Stomach smooth muscle (tissue), 2 donors: Measurements from ENCODE around the gene F2RL1.
"Not testable (repeated sequence)": the region's sequence is repeated elsewhere in the genome, so short reads cannot be mapped to it uniquely, and the experiment has no call there.

ENCODE experiments used
- H3K27ac ChIP-seq: one replicate; pipeline ENCODE4 v1.7.0; 2013; ENCODE audit warnings: mild to moderate bottlenecking, low read length, inconsistent platforms
- H3K27me3 ChIP-seq, 2 donors: one replicate each; pipeline ENCODE4 v1.7.0; 2013; ENCODE audit warnings: low read length in 2 of 2; ENCODE audit not compliant: insufficient read depth in 2 of 2, control insufficient read depth in 1 of 2
- H3K36me3 ChIP-seq, 2 donors: one replicate each; pipeline ENCODE4 v1.7.0; 2013; ENCODE audit warnings: low read length in 2 of 2; ENCODE audit not compliant: control insufficient read depth in 2 of 2, insufficient read depth in 2 of 2
- H3K4me1 ChIP-seq: one replicate; pipeline ENCODE4 v1.7.0; 2013; ENCODE audit warnings: low read length; ENCODE audit not compliant: control insufficient read depth, insufficient read depth
- H3K4me3 ChIP-seq, 2 donors: one replicate each; pipeline ENCODE4 v1.7.0; 2013; ENCODE audit warnings: low read length in 2 of 2
- H3K9ac ChIP-seq, 2 donors: one replicate each; pipeline ENCODE4 v1.7.0; 2013; ENCODE audit warnings: low read length in 2 of 2, mild to moderate bottlenecking in 1 of 2
- H3K9me3 ChIP-seq, 2 donors: one replicate each; pipeline ENCODE4 v1.7.0; 2013; ENCODE audit warnings: low read length in 2 of 2; ENCODE audit not compliant: control insufficient read depth in 2 of 2
- donor health status: healthy.
- donor health status: Pancreatic carcinoma.

The F2RL1 gene, protein sequence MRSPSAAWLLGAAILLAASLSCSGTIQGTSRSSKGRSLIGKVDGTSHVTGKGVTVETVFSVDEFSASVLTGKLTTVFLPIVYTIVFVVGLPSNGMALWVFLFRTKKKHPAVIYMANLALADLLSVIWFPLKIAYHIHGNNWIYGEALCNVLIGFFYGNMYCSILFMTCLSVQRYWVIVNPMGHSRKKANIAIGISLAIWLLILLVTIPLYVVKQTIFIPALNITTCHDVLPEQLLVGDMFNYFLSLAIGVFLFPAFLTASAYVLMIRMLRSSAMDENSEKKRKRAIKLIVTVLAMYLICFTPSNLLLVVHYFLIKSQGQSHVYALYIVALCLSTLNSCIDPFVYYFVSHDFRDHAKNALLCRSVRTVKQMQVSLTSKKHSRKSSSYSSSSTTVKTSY

DNA sequence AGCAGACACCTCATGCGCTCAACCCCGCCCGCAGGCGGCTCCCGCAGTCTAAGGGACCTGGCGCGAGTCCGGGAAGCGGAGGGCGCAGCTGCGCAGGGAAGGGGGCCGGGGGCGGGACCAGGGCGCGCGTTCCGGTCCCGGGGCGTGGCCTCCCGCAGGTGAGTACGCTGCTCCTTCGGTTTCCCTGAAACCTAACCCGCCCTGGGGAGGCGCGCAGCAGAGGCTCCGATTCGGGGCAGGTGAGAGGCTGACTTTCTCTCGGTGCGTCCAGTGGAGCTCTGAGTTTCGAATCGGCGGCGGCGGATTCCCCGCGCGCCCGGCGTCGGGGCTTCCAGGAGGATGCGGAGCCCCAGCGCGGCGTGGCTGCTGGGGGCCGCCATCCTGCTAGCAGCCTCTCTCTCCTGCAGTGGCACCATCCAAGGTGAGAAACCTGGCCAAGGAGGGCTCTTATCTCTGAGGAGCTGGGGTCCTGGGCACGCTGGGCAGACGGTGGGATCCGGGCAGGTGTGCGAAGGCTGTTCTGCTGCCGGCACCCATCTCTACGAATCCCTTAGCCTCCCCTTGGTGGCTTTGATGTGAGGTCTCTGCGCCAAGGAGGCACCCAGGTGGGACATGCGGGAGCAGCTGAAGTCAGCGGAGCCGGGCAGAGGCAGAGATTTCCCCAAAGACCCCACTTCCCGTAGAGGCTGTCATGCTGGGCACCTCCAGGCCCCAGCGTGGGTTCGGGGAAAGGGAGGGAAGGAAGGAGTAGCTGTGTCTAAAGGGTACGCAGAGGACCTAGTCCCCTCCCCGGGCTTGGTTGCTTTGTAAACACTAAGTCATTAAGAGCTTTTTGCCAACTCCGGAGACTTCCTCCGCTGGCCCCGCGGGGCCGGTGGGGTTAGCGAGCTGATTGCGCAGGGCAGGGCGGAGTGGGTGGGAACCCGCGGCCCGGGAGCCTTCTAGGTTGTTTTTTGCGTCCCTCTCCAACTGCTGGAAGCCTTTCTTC, at the start of gene F2RL1:
TSS of gene F2RL1 (plus strand) at position 187 of the 988 bp plus-strand sequence. CDS start at position 340, 153 bp downstream.
- Histone ChIP-seq H3K4me3 (peak within 1 kb of the TSS; percentile 22 to 64), H3K9me3 (no peaks in the 10 kb centered on the region), H3K4me1 (peaks cover 8% of the 10 kb centered on the region), H3K27ac (no peak within 1 kb of the TSS), H3K27me3 (peaks cover 13 to 23% of the 10 kb centered on the region in 2 donors), H3K9ac (no peak within 1 kb of the TSS), H3K36me3 (no peaks in the 10 kb centered on the region)

DNA sequence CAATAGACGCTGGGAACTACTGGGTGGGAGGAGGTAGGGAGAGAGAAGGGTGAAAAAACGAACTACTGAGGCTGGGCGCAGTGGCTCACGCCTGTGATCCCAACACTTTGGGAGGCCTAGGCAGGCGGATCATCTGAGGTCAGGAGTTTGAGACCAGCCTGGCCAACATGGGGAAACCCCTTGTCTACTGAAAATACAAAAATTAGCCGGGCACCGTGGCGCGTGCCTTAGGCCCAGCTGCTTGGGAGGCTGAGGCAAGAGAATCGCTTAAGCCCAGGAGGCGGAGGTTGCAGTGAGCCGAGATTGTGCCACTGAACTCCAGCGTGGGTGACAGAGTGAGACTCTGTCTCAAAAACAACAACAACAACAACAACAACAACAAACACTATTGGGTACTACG, 47.8 kb upstream of the F2RL1 start:
- not testable (repeated sequence) for H3K4me3 ChIP-seq, H3K27me3 ChIP-seq, H3K27ac ChIP-seq, H3K36me3 ChIP-seq, H3K4me1 ChIP-seq, H3K9ac ChIP-seq, H3K9me3 ChIP-seq

DNA sequence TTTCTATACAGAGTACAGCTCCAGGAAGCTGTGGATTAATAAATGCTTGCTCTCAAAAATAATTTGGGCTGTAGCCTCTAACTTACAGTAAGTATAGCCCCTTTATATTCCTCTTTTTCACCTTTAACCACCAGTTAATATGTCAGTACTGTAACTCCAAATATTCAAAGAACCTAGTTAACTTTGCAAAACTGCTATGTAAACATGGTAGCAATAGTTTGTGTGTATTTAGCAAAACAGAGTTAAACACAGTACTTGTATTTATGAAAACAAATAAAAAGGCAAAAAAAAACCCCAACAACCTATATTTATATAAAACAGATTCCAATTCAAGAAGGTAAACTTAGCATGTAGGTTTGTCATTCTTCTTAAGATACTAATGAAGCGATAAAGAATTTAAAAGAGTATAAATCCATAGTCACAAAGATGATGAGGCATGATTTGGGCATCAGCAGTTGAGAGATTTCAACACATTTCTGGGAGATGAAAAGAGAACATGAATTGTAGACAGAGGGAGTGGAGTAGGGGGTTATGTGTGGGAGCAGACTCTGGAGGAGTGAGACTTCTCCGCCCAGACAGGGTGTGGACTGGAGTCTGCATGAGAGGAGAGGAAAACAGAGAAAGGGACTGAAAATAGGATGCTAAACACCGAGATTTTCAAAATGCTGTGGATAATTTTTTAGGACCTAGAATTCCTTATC, 47.0 kb upstream of the F2RL1 start:
- no peak overlapping the region for H3K9ac ChIP-seq
- no peaks in the 10 kb centered on the region for H3K27me3 ChIP-seq
- no peak overlapping the region for H3K27ac ChIP-seq
- H3K4me3 ChIP-seq: no peak overlapping the region
- no peaks in the 10 kb centered on the region for H3K4me1 ChIP-seq
- no peaks in the 10 kb centered on the region for H3K9me3 ChIP-seq
- no peaks in the 10 kb centered on the region for H3K36me3 ChIP-seq

DNA sequence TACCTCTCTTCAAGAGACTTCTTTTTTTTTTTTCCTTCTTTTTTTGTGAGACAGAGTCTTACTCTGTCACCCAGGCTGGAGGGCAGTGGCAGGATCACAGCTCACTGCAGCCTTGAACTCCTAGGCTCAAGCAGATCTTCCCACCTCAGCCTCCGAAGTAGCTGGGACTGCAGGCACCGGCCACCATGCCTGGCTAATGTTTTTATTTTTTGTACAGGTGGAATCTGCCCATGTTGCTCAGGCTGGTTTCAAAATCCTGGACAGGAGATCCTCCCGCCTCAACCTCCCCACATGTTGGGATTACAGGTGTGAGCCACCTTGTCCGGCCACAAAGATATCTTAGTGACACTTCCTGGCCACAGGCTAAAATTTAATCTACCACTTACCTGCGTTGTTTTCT, 42.9 kb upstream of the F2RL1 start:
- H3K9me3 ChIP-seq: no peaks in the 10 kb centered on the region
- H3K4me1 ChIP-seq: no peaks in the 10 kb centered on the region
- H3K36me3 ChIP-seq: no peaks in the 10 kb centered on the region
- H3K27me3 ChIP-seq: no peaks in the 10 kb centered on the region
- H3K4me3 ChIP-seq: no peak overlapping the region
- H3K9ac ChIP-seq: no peak overlapping the region
- no peak overlapping the region for H3K27ac ChIP-seq

DNA sequence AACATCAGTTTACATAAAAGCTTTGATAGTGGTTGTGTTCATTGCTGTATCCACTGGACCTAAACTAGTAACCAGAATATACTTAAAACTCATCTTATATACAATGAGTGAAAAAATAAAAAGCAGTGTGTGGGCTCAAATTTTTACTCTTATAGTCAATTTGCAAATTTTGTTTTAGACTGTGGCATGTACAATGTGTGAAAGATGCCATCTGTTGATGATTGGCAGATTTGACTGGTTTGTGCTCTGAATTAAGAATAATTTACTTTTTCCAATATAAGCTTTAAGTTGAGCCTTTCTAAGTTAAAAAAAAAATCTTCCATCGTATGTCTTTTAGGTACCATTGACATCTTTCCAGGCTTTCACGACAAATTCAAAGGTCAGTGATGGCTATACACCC, 42.4 kb upstream of the F2RL1 start:
- no peaks in the 10 kb centered on the region for H3K9me3 ChIP-seq
- H3K27ac ChIP-seq: no peak overlapping the region
- H3K9ac ChIP-seq: no peak overlapping the region
- H3K36me3 ChIP-seq: no peaks in the 10 kb centered on the region
- no peaks in the 10 kb centered on the region for H3K4me1 ChIP-seq
- no peaks in the 10 kb centered on the region for H3K27me3 ChIP-seq
- H3K4me3 ChIP-seq: no peak overlapping the region

DNA sequence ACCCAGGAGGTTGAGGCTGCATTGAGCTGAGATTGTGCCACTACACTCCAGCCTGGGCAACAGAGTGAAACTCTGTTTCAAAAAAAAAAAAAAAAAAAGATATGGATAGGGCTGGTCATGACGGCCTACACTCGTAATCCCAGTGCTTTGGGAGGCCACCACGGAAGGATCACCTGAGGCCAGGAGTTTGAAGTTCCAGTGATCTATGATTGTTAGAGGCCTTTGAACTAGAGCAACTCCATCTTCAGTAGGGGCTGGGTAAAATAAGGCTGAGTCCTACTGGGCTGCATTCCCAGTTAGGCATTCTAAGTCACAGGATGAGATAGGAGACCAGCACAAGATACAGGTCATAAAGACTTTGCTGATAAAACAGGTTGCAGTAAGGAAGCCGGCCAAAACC, 38.2 kb upstream of the F2RL1 start:
- H3K9me3 ChIP-seq: not testable (repeated sequence)

DNA sequence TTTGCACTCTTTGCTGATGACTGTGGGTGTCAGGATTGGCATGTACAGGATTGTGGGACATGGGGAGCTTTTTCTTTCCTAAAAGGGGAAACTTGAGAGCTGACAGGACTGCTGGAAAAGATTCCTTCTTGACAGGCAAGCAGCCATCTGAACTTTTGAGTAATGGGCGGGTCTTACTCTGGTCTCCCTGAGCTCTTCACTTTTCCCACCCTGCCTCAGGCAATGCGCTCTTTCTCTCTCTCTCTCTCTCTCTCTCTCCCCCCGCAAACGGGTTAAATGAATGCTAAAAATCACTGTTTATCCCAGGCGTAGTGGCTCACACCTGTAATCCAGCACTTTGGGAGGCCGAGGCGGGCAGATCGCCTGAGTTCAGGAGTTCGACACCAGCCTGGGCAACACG, 37.1 kb upstream of the F2RL1 start:
- no peak overlapping the region for H3K9ac ChIP-seq
- H3K36me3 ChIP-seq: no peaks in the 10 kb centered on the region
- H3K27ac ChIP-seq: no peak overlapping the region
- H3K9me3 ChIP-seq: no peaks in the 10 kb centered on the region
- H3K27me3 ChIP-seq: no peaks in the 10 kb centered on the region
- H3K4me3 ChIP-seq: no peak overlapping the region
- H3K4me1 ChIP-seq: no peaks in the 10 kb centered on the region

More for the DNA sequence above, 38.2 kb upstream of the F2RL1 start:
- not testable (repeated sequence) for H3K27ac ChIP-seq, H3K4me1 ChIP-seq, H3K9ac ChIP-seq, H3K36me3 ChIP-seq, H3K4me3 ChIP-seq, H3K27me3 ChIP-seq

DNA sequence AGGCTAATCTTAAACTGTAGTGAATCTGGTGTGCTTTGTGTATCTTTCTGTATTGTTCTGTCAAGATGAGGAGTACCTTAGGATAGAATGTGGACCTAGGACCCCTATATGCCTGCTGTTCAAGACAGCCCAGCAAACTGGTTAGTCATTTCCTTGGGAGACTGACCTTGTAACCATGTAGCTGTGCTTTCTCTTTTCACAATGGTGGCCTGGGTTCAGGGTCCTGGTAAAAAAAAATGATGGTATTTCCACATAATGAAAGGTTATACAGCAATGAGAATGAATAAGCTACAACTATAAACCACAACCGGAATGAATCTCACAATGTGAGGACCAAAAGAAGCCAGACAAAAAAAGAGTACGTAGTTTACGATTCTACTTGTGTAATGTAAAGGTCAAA, 36.4 kb upstream of the F2RL1 start:
- Histone ChIP-seq H3K9ac (no peak overlapping the region), H3K4me3 (no peak overlapping the region), H3K36me3 (no peaks in the 10 kb centered on the region), H3K27ac (no peak overlapping the region), H3K4me1 (no peaks in the 10 kb centered on the region), H3K9me3 (no peaks in the 10 kb centered on the region), H3K27me3 (no peaks in the 10 kb centered on the region)

DNA sequence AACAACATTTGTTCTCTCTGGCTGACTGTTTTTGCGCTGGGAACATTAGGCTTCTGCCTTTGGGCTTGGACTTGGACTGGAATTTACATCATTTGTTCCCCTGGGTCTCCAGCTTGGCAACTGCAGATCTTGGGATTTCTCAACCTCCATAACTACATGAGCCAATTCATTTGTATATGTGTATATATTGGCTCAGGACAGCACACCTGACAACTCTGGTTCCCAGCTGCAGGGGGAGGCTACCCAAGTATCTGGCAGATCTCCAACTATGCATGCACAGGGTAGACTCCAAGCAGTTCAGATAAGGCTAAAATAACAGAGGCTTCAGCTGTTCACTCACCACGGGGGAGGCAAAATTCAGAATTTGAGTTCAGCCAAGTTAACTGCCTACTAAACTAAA, 31.6 kb upstream of the F2RL1 start:
- H3K27me3 ChIP-seq: no peaks in the 10 kb centered on the region
- H3K36me3 ChIP-seq: no peaks in the 10 kb centered on the region
- H3K9ac ChIP-seq: no peak overlapping the region
- H3K4me3 ChIP-seq: no peak overlapping the region
- H3K4me1 ChIP-seq: no peaks in the 10 kb centered on the region
- no peak overlapping the region for H3K27ac ChIP-seq
- H3K9me3 ChIP-seq: no peaks in the 10 kb centered on the region

DNA sequence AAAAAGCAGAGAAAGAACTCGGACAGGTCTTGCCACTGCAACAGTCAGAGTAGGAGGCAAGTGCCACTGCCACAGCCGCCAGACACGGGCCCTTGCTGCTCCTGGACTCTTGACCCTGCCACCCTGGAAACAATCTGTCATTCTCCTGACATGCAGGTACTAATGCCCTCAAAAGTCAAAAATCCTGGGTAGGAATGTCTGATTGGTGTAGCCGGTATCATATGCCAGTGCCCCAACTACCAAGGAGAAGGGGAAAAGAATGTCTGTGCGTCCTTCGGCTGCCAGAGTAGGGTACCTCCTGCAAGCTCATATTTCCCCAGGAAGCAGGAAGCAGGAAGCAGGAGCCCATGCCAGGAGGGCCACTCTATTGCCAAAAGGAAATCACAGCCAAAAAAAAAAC, 30.5 kb upstream of the F2RL1 start:
- H3K9ac ChIP-seq: no peak overlapping the region
- no peak overlapping the region for H3K27ac ChIP-seq

More for the DNA sequence above, 30.5 kb upstream of the F2RL1 start:
- no peaks in the 10 kb centered on the region for H3K4me1 ChIP-seq
- H3K4me3 ChIP-seq: no peak overlapping the region
- H3K9me3 ChIP-seq: no peaks in the 10 kb centered on the region
- H3K36me3 ChIP-seq: no peaks in the 10 kb centered on the region
- no peaks in the 10 kb centered on the region for H3K27me3 ChIP-seq
